HG02798 (cell line): Measurements from ENCODE around the gene ARL13B.
A peak's percentile ranks its signal among the peaks of the same experiment; 100 is the strongest.
"Not testable (repeated sequence)": the region's sequence is repeated elsewhere in the genome, so short reads cannot be mapped to it uniquely, and the experiment has no call there.

Experiments used
- ATAC-seq: cut with Tn5 transposase; IDR thresholded peaks from one replicate; pipeline ENCODE4 v1.9.1; 2021; ENCODE audit warnings: mild to moderate bottlenecking; ENCODE audit not compliant: unreplicated experiment, poor library complexity

ARL13B gene

GRCh38 chr3:93992207-93992606 lies 12.3 kb downstream of the ARL13B start:
- no peak for ATAC-seq

- ATAC-seq, result no peak
Measured at GRCh38 chr3:93994056-93994455, 14.1 kb downstream of the ARL13B start.

- ATAC-seq, result no peak
Measured at GRCh38 chr3:94001191-94001590, 21.2 kb downstream of the ARL13B start.

- no peak for ATAC-seq
Measured at GRCh38 chr3:94001827-94002495, 22.0 kb downstream of the ARL13B start.

GRCh38 chr3:94004301-94004910 lies 24.5 kb downstream of the ARL13B start:
- peak; percentile 94 for ATAC-seq

- ATAC-seq, result no peak
Measured at GRCh38 chr3:94008253-94008652, 28.3 kb downstream of the ARL13B start.

GRCh38 chr3:94009608-94010007 lies 29.7 kb downstream of the ARL13B start:
- ATAC-seq, result no peak

GRCh38 chr3:94011233-94011711 lies 31.3 kb downstream of the ARL13B start:
- no peak for ATAC-seq

GRCh38 chr3:94012185-94012584 lies 32.2 kb downstream of the ARL13B start:
- no peak for ATAC-seq

- ATAC-seq, result no peak
Measured at GRCh38 chr3:94015025-94015424, 35.1 kb downstream of the ARL13B start.

- no peak for ATAC-seq
Measured at GRCh38 chr3:94019659-94020058, 39.7 kb downstream of the ARL13B start.

GRCh38 chr3:94020293-94020692 lies 40.3 kb downstream of the ARL13B start:
- no peak for ATAC-seq

- no peak for ATAC-seq
Measured at GRCh38 chr3:94024385-94024784, 44.4 kb downstream of the ARL13B start.

GRCh38 chr3:94026623-94027022 lies 46.7 kb downstream of the ARL13B start:
- ATAC-seq, result no peak

- no peak for ATAC-seq
Measured at GRCh38 chr3:94028093-94028837, 48.3 kb downstream of the ARL13B start, which contains the start of gene STX19. Gene STX19 (minus strand): TSS chr3:94028597. CDS start chr3:94015269, 13,328 bp downstream.

- ATAC-seq, result peak; percentile 84
Measured at GRCh38 chr3:94036909-94037507, 57.1 kb downstream of the ARL13B start.

GRCh38 chr3:94043285-94043684 lies 63.3 kb downstream of the ARL13B start:
- no peak for ATAC-seq

- not testable (repeated sequence) for ATAC-seq
Measured at GRCh38 chr3:94044100-94044936, 64.4 kb downstream of the ARL13B start.

- no peak for ATAC-seq
Measured at GRCh38 chr3:94046533-94046932, 66.6 kb downstream of the ARL13B start.

- ATAC-seq, result no peak
Measured at GRCh38 chr3:94049267-94049666, 69.3 kb downstream of the ARL13B start.
